Measurements from ENCODE around the gene RBMX.
"Not testable (repeated sequence)": the region's sequence is repeated elsewhere in the genome, so short reads cannot be mapped to it uniquely, and the experiment has no call there.

RBMX gene

DNA sequence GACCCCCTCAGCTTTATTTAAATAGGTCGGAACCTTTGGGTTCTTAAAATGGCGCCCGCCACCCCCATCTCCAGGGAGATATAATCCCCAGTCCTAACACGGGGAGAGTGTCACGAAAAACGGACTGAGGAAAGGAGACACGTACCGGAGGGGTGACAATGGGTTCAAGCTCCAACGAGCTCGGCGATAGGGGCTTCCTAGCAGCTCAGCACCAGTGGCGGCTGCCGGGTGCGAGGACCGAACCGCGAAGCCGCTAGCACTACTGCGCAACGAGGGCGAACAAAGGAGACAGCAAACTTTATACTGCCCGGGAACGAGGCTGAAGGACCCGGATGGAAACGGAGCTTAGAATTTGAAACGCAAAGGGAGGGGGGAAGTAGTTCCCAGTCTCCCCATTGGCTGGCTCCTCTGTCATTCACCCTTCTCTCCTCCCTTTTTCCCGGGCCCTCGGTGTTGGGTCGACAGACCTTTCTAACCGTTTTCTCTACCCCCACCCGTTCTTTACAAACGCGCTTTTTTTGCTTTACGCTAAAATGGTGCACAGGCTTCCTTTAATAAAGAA, at the start of gene RBMX:
Gene RBMX, minus strand, starts transcription at position 274 of the 562 bp plus-strand sequence. CDS start 1,298 bp downstream, outside the sequence.
- H3K27me3 ChIP-seq, result peaks cover 11 to 78% (median 61%) of the 10 kb centered on the region in 11 experiments; a peak in 21 of 22 replicates
- H3K9me3 ChIP-seq (replicated peaks in 1 of 11), result peaks cover 0 to 15% (median 7%) of the 10 kb centered on the region in 11 experiments; a peak in 8 of 22 replicates
- H4K20me1 ChIP-seq, result peaks cover 6 to 43% (median 36%) of the 10 kb centered on the region in 11 experiments; a peak in 20 of 22 replicates
- H3K36me3 ChIP-seq, result peaks cover 28 to 39% (median 35%) of the 10 kb centered on the region in 11 experiments
- peak within 1 kb of the TSS; percentile 88 to 99 (median 98) for H3K27ac ChIP-seq
- peak within 1 kb of the TSS; percentile 26 to 85 (median 64); a peak in 20 of 22 replicates for H3K4me2 ChIP-seq
- H3K4me3 ChIP-seq, result peak within 1 kb of the TSS; percentile 60 to 80 (median 75)
- TF ChIP-seq Cebpa-rat (IDR thresholded peaks at IDR 0.05), result no peak
- peaks cover 21 to 55% (median 32%) of the 10 kb centered on the region in 10 experiments; a peak in 19 of 20 replicates for H3K4me1 ChIP-seq
- H3K9ac ChIP-seq, result peak within 1 kb of the TSS; percentile 91 to 99 (median 98)

DNA sequence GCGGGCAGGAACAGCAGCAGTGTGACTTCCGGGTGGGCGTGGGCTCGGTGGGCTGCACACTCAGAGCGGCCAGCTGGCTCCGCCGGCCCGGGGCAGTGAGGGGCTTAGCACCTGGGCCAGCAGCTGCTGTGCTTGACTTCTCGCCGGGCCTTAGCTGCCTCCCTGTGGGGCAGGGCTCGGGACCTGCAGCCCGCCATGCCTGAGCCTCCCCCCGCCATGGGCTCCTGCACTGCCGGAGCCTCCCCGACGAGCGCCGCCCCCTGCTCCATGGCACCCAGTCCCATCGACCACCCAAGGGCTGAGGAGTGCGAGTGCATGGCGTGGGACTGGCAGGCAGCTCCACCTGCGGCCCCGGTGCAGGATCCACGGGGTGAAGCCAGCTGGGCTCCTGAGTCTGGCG, 40.9 kb upstream of the RBMX start:
- Histone ChIP-seq H3K36me3 (peaks cover 0 to 10% (median 0%) of the 10 kb centered on the region in 11 experiments; a peak in 4 of 22 replicates), H3K9me3 (replicated peaks in 1 of 11) (peaks cover 7 to 18% (median 15%) of the 10 kb centered on the region in 11 experiments; a peak in 18 of 22 replicates)
- not testable (repeated sequence) for H3K4me3 ChIP-seq

DNA sequence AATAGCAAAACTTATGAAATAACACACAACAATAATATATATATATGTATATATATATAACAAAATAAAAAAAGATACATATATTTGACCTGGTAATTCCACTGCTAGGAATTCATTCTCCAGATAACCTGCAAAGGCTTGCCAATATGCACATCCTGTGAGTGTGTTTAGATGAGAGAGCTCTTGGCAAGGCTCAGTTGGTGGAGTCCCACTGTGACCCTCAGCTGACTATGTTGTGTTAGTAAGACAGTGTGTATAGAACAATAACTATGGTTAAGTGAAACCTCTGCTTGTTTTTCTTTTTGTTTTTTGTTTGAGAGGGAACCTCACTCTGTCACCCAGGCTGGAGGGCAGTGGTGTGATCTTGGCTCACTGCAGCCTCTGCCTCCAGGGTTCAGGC, 39.5 kb upstream of the RBMX start:
- peaks cover 8 to 60% (median 41%) of the 10 kb centered on the region in 11 experiments; a peak in 18 of 22 replicates for H3K27me3 ChIP-seq

More for the DNA sequence above, 40.9 kb upstream of the RBMX start:
- not testable (repeated sequence) for H3K27ac ChIP-seq, H3K4me1 ChIP-seq, H4K20me1 ChIP-seq, H3K9ac ChIP-seq, H3K4me2 ChIP-seq
- H3K27me3 ChIP-seq, result peaks cover 5 to 46% (median 26%) of the 10 kb centered on the region in 11 experiments; a peak in 18 of 22 replicates

DNA sequence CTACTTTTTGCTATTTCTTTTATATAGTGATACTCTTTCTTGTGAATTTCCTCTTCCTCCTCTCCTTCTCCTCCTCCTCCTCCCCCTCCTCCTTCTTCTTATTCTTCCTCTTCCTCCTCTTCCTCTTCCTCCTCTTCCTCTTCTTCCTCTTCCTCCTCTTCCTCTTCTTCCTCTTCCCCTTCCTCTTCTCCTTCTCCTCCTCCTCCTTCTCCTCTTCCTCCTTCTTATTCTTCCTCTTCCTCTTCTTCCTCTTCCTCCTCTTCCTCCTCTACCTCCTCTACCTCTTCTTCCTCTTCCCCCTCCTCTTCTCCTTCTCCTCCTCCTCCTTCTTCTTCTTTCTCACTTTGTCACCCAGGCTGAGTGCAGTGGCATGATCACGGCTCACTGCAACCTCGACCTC, 36.3 kb upstream of the RBMX start:
- no peak overlapping the region for H3K4me2 ChIP-seq

More for the DNA sequence above, 39.5 kb upstream of the RBMX start:
- Histone ChIP-seq H3K4me2 (no peak overlapping the region), H3K4me3 (no peak overlapping the region), H3K9ac (no peak overlapping the region), H4K20me1 (no peaks in the 10 kb centered on the region; a peak in 1 of 22 replicates), H3K36me3 (peaks cover 0 to 10% (median 0%) of the 10 kb centered on the region in 11 experiments; a peak in 4 of 22 replicates), H3K27ac (no peak overlapping the region), H3K4me1 (no peaks in the 10 kb centered on the region), H3K9me3 (replicated peaks in 1 of 11) (peaks cover 7 to 18% (median 15%) of the 10 kb centered on the region in 11 experiments; a peak in 18 of 22 replicates)
- no peak for TF ChIP-seq Cebpa-rat (IDR thresholded peaks at IDR 0.05)

DNA sequence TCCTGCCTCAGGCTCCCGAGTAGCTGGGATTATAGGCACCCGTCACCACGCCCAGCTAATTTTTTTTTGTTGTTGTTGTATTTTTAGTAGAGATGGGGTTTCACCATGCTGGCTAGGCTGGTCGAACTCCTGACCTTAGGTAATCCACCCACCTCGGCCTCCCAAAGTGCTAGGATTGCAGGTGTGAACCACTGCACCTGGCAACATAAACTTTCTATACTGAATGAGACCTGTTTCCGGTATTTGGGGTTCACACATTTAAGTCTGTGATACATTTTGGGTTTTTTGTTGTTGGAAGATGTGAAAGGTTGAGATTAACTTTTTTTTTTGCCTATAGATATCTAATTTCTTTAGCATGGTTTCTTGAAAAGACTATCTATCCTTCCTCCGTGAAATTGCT, 31.1 kb upstream of the RBMX start:
- not testable (repeated sequence) for H3K27ac ChIP-seq; H4K20me1 ChIP-seq; H3K36me3 ChIP-seq; H3K9me3 ChIP-seq (replicated peaks in 1 of 11); H3K9ac ChIP-seq; H3K4me3 ChIP-seq
- H3K4me2 ChIP-seq, result peak overlapping the region in 2 of 11 experiments; percentile 26 to 48; a peak in 2 of 22 replicates
- peaks cover 15 to 60% (median 54%) of the 10 kb centered on the region in 11 experiments; a peak in 20 of 22 replicates for H3K27me3 ChIP-seq
- peaks cover 0 to 14% (median 10%) of the 10 kb centered on the region in 10 experiments; a peak in 13 of 20 replicates for H3K4me1 ChIP-seq

More for the DNA sequence above, 36.3 kb upstream of the RBMX start:
- no peaks in the 10 kb centered on the region; a peak in 1 of 22 replicates for H4K20me1 ChIP-seq
- no peak overlapping the region for H3K4me3 ChIP-seq
- peaks cover 0 to 10% (median 8%) of the 10 kb centered on the region in 11 experiments; a peak in 14 of 22 replicates for H3K9me3 ChIP-seq (replicated peaks in 1 of 11)
- peaks cover 0 to 4% (median 0%) of the 10 kb centered on the region in 11 experiments; a peak in 2 of 22 replicates for H3K36me3 ChIP-seq
- no peak overlapping the region for H3K9ac ChIP-seq
- no peaks in the 10 kb centered on the region for H3K4me1 ChIP-seq
- H3K27ac ChIP-seq, result no peak overlapping the region
- TF ChIP-seq Cebpa-rat (IDR thresholded peaks at IDR 0.05), result no peak
- peaks cover 20 to 80% (median 57%) of the 10 kb centered on the region in 11 experiments; a peak in 19 of 22 replicates for H3K27me3 ChIP-seq

DNA sequence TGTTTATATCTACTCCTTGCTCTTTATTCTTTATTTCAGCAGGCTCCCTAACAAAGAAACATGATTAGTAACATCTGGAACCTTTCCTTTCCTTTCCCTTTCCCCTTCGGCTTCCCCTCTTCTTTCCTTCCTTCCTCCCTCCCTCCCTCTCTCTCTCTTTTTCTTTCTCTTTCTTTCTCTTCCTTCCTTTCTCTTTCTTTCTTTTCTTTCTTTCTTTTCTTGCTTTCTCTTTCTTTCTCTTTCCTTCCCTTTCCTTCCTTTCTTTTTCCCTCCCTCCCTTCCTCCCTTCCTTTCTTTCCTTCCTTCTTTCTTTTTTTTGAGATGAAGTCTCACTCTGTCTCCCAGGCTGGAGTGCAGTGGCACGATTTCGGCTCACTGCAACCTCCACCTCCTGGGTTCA, 30.7 kb upstream of the RBMX start:
- peaks cover 0 to 10% (median 0%) of the 10 kb centered on the region in 11 experiments; a peak in 3 of 22 replicates for H3K9me3 ChIP-seq (replicated peaks in 1 of 11)
- no peaks in the 10 kb centered on the region for H3K36me3 ChIP-seq
- no peak for TF ChIP-seq Cebpa-rat (IDR thresholded peaks at IDR 0.05)
- H4K20me1 ChIP-seq, result no peaks in the 10 kb centered on the region
- H3K4me1 ChIP-seq, result peaks cover 0 to 14% (median 10%) of the 10 kb centered on the region in 10 experiments; a peak in 13 of 20 replicates
- H3K4me2 ChIP-seq, result peak overlapping the region in 10 of 11 experiments; percentile 26 to 93 (median 84); a peak in 17 of 22 replicates
- peak overlapping the region in 3 of 11 experiments; percentile 11 to 43 (median 42); a peak in 1 of 22 replicates for H3K27ac ChIP-seq
- H3K27me3 ChIP-seq, result peaks cover 14 to 60% (median 50%) of the 10 kb centered on the region in 11 experiments; a peak in 20 of 22 replicates
- no peak overlapping the region for H3K4me3 ChIP-seq
- no peak overlapping the region for H3K9ac ChIP-seq

DNA sequence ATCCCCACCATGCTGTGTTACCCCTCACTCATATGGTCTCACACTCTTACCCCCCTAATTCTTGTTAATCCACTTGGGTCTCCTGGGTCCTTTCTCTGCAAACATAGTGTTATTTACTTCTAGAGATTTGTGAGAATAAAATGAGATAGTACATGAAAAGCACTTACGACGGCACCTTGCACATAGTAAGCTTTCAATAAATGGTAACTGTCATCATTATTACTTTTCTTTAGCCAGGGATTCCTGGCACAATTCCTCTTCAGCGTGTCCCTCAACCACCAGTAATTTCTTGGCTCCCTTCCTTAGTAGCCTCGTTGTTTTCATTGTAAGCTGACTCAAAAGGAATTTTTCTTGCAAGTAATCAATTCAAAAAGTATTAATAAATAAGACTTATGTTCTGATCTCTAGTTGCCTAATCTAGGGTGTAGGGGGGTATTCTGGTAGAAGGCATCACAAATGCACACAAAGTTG, 30.1 kb upstream of the RBMX start:
- TF ChIP-seq Cebpa-rat (IDR thresholded peaks at IDR 0.05), result no peak
- Histone ChIP-seq H3K9me3 (replicated peaks in 1 of 11) (peaks cover 0 to 10% (median 0%) of the 10 kb centered on the region in 11 experiments; a peak in 3 of 22 replicates), H3K4me2 (peak overlapping the region; percentile 26 to 93 (median 84); a peak in 21 of 22 replicates), H3K27ac (peak overlapping the region in 8 of 11 experiments; percentile 12 to 84 (median 60); a peak in 8 of 22 replicates), H3K4me3 (peak overlapping the region in 6 of 10 experiments; percentile 24 to 77 (median 70); a peak in 12 of 20 replicates), H3K27me3 (peaks cover 11 to 55% (median 45%) of the 10 kb centered on the region in 11 experiments; a peak in 20 of 22 replicates), H3K36me3 (no peaks in the 10 kb centered on the region), H4K20me1 (no peaks in the 10 kb centered on the region), H3K9ac (peak overlapping the region in 3 of 11 experiments; percentile 11 to 83 (median 35); a peak in 4 of 22 replicates), H3K4me1 (peaks cover 0 to 14% (median 10%) of the 10 kb centered on the region in 10 experiments; a peak in 13 of 20 replicates)

DNA sequence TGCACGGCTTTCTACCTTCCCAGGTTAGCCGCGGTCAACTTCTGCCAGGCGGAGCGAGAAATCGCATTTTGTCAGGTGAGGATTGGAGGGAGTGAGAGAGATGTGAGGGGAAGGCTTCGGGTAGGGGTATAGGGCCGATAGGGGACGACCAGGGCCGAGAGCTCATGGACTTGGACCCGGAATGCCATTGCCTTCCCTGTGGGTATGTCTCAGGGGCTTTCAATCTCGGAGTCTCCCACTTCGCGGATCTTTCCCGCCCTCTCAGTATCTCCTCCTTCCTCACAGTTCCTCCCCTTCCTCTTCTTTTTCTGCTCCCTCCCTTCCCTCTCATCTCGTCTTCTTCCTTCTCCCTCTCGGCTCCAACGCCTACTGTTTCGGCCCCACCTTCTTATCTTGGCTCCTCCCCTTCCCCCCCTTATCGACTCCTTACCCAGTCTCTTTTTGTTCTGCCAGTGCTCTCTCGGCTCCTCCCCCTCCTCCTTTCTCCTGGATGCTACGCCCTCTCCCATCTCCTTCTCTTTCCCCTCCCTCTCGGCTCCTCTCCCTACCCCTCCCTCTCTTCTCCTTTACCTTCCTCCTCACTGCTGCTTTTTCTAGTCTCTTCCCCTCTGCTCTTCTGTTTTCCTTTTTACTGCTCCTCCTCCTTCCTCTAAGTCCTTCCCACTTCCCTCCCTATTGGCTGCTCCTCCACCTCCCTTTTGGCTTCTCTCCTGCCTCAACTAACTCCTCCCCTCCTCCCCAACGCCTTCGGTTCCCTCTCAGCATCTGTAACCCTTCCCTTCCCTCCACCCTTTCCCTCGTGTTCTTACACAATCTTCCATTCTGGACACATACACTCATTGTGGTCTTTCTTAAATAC, 29.4 kb upstream of the RBMX start:
- Histone ChIP-seq H3K4me1 (peaks cover 0 to 14% (median 10%) of the 10 kb centered on the region in 10 experiments; a peak in 13 of 20 replicates), H3K4me3 (peak overlapping the region; percentile 63 to 77 (median 70)), H3K27me3 (peaks cover 11 to 50% (median 38%) of the 10 kb centered on the region in 11 experiments; a peak in 20 of 22 replicates), H3K27ac (peak overlapping the region; percentile 37 to 86 (median 82); a peak in 21 of 22 replicates), H4K20me1 (no peaks in the 10 kb centered on the region), H3K9ac (peak overlapping the region; percentile 61 to 84 (median 79)), H3K9me3 (replicated peaks in 1 of 11) (peaks cover 0 to 10% (median 0%) of the 10 kb centered on the region in 11 experiments; a peak in 5 of 22 replicates), H3K36me3 (no peaks in the 10 kb centered on the region), H3K4me2 (peak overlapping the region; percentile 64 to 93 (median 85))
- TF ChIP-seq Cebpa-rat (IDR thresholded peaks at IDR 0.05), result no peak

All from BLaER1 treated with 17β-estradiol and CSF1 and Interleukin-3, amounts not matched to agents 10 nM and 100 nM (cell line).